Nucleus accumbens (tissue), 56 donors: ENCODE data around the gene BEND6.
"Not testable (repeated sequence)": the region's sequence is repeated elsewhere in the genome, so short reads cannot be mapped to it uniquely, and the experiment has no call there.

Experiments
- DNase-seq, 56 donors: peaks; one replicate each; lab custom pipeline; 2025; lab: John Stamatoyannopoulos, UW

Gene BEND6

DNA sequence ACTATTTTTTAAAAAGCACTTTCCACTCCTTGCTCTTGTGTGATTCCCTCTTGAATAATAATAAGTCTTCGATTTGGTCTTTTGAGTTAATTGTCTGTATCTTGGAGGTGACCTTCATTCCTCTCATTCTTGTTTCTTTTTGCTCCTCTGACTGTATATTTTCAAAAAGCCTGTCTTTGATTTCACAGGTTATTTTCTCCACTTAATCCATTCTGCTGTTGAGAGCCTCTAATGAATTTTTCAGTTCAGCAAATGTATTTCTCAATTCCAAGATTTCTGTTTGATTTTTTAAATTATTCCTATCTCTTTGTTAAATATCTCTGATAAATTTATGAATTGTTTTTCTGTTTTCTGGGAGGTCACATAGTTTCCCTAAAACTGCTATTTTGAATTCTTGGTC is 69.9 kb downstream of the BEND6 start:
- no peak for DNase-seq

DNA sequence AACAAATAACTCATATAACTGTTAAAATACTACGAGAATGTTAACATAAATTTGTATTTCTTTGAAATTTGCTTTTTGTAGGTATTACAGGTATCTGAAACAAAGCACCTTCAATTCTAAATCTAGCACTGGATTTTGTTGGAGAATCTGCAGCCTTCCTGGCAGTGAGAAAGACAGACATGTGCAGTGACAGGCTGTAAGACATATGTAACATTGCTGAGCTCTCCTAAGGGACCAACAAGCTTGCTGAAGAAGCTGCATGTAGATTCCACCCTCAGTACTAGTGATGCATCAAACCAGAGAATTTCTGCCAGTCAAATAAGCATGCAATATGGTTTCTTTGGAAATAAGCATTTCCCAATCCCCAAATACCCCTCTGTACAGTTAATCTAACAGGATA is 71.1 kb downstream of the BEND6 start:
- no peak for DNase-seq

DNA sequence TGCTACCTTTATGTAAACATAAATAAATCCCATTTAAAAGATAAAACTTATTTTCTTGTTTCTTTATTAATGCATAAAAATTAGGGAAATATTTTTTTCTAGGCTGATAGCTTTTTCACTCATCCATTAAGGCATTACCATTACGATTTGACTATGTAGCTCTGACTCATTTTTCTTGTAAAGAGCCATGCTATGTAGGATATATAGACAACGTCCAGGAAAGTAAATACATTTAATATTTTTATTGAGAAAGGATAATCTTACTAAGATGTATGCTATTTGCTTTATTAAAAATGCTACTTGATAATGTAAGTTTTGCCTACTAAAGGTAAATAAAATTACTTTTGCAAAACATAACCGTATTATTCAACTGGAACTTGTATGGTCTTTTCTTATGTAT is 72.4 kb downstream of the BEND6 start:
- no peak for DNase-seq

DNA sequence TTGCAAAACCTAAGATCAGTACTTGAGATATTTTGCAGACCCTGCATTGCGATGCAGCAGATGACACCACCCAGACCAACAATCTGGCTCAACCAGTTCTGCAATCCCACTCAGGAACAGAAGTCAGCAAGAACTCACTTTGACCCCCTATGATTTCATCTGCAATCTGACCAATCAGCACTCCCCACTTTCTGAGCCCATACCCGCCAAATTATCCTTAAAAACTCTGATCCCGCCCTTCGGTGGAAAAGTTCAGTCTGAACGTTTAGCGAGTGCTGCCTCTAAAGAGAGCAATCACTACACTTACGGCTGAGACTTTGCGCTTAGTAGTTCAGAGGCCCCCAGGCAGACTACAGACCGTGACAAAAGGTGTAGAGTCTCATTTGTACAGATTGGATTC is 74.3 kb downstream of the BEND6 start:
- DNase-seq: no peak

DNA sequence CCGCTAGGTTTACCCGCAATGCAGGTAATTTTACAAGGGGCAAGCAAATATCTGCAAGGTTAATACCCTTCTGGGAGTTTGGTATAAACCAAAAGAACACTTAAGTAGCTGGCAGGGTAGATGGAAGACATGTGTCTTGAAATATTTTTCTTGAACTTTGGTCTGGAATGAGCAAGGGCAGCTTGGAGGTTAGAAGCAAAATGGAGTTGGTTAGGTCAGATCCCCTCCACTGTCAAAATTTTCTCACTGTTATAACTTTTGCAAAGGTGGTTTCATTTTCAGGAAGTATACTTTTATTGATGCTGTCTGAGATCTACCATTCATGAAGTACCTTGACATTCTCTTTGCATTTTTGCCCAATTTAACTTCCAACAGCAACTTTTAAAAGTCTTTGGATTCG is 78.3 kb downstream of the BEND6 start:
- DNase-seq: no peak

DNA sequence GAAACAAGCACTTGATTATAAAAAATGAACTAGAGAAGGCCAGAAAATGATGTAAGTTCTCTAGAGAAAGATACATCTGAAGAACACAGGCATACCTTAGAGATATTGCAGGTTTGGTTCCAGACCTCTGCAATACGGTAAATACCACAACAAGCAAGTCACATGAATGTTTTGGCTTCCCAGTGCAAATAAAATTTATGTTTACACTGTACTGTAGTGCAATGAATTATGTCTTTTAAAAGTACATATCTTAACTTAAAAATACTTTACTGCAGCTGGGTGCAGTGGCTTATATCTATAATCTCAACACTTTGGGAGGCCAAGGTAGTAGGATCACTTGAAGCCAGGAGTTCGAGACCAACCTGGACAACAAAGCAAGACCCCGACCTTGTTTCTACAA is 80.6 kb downstream of the BEND6 start:
- DNase-seq: no peak

DNA sequence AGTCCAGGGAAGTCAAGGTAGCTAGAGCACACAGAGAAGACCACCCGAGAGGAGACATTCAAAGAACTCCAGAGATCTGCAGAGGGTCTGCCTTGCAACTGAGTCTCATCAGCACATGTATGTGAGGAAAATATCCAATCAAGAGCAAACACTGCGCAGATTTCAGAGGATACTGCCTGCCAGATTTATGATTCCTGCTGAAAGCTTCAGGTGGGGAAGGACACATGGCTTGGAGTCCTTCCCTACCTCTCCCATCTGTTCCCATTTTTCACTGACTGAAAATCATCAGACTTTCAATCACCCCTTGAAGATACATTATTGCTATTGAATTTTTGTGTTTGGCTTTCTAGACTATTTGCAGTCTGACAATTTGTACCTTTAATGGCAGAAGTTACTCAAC is 84.0 kb downstream of the BEND6 start:
- no peak for DNase-seq

DNA sequence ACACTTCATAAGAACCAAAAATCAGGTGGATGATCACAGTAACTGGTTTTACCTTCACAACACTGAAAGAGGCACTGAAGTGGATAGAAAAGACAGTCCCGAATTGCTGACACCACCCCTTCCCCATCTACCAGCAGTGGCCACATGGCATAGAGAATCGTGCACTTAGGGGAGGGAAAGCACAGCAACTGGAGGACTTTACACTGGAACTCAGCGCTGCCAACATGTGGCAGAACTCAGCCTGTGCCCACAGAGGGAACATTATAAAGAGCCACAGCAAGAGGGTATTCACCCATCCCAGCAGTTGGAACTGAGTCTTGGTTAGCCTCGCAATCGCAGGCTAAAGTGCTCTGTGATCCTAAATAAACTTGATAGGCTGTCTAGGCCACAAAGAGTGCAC is 85.1 kb downstream of the BEND6 start:
- DNase-seq: no peak

DNA sequence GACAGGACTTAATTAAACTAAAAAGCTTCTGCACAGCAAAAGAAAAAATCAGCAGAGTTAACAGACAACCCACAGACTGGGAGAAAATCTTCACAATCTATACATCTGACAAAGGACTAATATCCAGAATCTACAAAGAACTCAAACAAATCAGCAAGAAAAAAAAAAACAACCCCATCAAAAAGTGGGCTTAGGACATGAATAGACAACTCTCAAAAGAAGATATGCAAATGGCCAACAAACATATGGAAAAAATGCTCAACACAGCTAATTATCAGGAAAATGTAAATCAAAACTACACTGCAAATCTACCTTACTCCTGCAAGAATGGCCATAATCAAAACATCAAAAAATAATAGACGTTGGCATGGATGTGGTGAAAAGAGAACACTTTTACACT is 89.2 kb downstream of the BEND6 start:
- DNase-seq: not testable (repeated sequence)

DNA sequence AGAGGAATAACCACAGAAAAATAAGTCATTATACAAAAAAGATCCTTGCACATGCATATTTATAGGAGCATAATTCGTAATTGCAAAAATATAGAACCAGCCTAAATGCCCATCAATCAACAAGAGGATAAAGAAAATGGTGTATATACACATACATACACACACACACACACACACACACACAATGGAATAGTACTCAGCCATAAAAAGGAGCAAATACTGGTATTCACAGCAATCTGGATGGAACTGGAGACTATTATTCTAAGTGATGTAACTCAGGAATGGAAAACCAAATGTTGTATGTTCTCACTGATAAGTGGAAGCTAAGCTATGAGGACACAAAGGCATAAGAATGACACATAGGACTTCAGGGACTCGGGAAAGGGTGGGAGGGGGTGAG is 89.7 kb downstream of the BEND6 start:
- no peak for DNase-seq

DNA sequence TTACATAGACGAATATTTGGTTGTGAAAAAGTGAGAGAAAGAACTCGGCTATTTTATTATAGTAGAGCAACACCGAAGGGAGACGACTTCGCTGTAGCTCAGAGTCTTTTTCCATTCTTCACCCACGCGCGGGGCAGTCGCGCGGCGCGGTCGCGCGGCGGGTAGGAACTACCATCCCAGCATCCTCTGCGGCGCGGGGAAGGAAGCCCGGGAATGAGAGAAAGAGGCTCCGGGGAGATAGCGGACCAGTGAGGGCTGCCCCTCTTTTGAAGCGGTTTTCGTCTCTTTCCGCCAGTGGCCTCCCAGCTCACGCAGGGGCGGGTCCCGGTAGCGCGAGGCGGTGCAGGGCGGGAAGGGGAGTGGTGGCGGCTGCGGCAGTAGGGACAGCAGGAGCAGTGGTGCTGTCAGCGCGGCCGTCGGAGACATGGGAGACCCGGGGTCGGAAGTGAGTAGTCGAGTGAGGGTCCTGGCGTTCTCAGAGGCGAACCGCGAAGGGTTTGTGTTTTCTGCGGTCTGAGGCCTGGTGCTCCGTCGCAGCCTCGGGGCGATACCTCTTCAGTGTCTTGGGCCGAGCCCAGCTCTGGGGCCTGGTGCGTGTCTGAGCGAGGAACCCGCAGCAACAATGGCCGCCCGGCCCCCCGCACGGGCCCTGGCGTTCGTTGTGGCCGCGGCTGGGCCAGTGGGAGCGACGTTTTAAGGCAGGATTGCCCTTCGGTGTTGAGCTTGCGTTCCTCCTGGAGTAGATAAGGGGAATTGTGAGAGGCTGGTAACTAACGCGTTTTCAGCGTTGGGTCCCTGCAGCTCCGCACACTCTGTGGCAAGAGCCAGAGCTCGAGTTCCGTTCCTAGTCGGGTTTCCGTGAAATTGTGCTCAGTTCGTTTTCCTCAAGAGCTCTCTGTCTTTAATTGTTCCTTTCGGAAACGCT is 91.7 kb downstream of the BEND6 start, which contains the start of gene KIAA1586:
TSS of gene KIAA1586 (plus strand) at position 362 of the 925 bp plus-strand sequence. CDS start at position 425, 63 bp downstream.
- DNase-seq: peak; percentile 67 to 97 (median 90)

DNA sequence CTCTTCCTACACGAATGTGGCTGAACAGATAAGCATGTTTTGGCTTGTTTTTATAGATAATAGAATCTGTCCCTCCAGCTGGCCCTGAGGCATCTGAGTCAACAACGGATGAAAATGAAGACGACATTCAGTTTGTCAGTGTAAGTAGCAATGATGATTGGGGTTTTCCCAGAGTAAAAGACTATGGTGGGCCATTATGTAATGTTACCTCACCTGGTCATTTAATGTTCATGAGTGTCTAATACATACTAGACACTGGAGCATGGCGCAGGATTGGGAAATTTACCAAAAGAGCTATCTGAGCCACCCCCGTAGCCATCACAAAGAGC is 92.3 kb downstream of the BEND6 start:
- DNase-seq: not testable (repeated sequence)

DNA sequence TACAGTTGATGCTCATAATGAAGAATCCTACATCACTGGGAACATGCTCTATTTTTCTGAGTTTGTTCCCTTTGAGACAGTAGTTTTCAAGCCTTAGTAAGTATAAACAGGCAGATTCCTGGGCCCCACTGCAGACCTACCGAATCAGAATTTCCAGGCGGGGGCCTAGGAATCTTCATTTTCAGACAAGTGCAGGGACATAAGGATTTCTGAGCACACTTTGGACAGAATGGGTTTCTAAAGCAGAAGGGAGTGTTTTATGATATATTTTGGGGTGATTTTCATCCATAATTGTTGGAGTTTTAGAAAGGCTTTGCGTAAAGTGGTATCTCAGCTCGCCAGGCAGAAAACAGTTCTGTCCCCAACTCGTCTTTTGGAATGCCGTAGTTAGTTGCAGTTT is 93.0 kb downstream of the BEND6 start:
- not testable (repeated sequence) for DNase-seq

DNA sequence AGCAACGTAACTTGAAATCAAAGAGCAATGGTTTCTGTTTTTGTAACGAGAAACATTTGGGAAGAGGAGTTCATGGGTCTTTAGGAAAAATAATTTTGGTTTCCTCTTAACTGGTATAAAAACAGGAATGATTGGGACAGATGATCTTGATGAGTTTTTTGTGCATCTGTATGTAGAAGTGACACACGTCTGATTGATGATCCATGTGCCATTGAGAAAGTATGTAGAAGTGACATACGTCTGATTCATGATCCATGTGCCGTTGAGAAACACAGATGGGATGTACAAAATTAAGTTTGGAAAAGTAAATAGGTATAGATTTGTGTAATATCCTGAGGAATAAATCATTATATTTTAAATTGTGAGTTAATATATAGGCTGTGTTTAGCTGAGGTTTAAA is 93.7 kb downstream of the BEND6 start:
- no peak for DNase-seq

DNA sequence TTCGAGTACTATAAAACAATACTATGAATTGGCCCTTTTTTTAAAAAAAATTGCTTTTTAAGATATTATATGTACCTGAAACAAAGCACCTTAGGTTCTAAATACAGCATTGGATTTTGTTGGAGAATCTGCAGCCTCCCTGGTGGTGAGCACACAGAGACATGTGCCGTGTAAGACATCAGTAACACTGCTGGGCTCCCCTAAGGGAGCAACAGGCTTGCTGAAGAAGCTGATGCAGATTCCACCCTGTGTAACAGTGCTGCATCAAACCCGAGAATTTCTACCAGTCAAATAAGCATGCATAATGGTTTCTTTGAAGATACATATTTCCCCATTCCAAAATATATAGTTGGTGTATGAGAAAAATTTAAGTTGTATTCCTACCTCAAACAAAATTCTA is 108.9 kb downstream of the BEND6 start:
- no peak for DNase-seq

DNA sequence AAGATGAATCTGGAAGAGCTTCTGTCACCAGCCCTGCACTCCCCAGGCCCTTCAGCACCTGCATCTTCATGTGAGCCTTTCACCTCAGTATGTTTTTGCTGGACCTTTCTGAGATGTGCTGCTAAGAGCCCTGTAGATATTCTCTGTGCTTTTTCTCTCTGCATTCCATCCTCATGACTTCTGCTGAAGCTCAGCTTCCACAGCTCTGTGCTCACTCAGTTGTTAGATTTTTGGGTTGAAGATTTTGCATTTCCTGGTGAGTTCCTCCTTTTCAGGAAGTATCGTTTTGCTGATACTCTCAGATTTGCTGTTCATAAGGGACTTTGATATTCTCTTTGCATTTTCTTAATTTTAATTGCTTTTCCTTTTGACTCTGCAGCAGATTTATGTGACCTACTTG is 109.9 kb downstream of the BEND6 start:
- DNase-seq: no peak

DNA sequence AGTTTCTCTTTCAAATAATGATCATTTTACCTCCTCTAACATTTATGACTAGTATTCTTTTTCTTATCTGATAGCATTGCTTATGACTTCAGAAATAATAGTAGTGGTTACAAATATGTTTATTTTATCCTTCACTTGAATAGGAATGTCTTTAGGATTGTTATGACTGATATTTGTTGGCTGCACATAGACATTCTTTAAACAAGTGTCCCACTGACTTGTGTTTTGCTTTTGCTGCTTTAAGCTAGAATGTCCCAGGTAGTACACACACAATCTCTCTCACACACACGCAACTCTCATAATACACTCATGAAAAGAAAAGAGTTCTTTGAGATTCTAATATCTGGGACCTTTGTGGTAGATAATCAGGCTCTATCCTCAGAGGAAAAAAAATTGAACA is 113.2 kb downstream of the BEND6 start:
- DNase-seq: no peak

DNA sequence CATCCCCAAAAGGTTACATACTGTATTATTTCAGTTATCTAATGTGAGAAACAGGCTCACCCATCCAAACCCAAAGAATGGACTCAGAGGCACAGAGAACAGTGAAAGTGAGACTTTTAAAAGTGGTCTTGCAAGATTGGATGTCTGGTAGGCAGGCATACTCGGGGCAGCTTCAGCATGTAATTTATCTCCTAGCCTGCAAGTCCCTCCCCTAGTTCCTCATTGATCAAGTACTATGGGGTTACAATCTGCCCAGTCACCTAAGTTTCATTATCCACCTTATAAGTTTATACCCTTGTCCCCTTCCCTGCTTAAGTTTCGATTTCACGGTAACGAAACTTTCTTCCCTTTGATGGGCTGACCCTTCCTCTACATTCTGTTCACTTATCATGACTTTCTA is 114.3 kb downstream of the BEND6 start:
- DNase-seq: no peak

DNA sequence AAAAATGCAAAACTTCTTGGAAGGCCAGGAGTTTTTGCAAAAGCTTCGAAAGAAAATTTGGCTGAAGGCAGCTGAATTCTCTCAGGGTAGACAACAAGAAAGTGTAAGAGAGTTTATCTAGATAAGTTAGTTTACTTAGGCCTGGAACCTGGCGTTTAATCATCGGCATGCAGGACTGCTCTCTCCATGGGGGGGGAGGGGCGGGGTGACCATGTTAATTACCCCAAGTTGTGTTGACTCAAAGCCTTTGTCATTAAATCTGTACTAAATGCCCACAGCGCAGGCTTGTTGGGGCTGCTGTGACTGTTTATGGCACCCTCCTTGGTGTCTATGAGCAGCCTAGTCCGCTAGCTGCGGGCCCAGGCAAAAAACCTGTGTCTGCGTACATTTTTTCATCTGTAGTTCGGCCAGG is 115.0 kb downstream of the BEND6 start:
- DNase-seq: no peak

DNA sequence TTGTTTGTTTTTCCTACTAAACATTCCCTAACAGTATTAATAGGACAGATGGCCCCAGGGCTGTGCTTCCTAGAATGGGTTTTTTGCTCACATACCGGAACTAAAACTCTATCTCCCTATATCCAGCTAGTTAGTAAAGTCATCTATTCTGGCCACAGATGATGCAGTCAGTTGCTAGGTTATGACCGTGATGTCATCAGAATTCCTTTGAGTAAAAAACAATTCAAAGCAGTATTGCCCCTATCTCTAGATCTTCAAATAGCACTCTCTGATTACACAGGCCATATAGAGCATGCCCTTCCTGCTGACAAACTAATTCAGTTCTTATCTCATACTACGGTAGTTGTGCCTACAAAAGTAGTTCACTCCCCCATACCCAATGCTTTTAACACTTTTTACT is 117.2 kb downstream of the BEND6 start:
- DNase-seq: no peak

DNA sequence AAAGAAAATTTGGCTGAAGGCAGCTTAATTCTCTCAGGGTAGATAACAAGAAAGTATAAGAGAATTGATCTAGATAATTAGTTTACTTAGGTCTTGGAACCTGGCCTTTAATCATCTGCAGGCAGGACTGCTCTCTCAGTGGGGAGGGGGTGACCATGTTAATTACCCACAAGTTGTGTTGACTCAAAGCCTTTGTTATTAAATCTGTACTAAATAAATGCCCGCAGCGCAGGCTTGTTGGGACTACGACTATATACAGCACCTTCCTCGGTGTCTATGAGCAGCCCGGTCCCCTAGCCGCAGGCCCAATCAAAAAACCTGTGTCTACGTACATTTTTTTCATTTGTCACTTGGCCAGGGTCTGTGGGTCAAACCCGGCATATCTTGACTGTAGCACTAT is 119.5 kb downstream of the BEND6 start:
- DNase-seq: no peak

DNA sequence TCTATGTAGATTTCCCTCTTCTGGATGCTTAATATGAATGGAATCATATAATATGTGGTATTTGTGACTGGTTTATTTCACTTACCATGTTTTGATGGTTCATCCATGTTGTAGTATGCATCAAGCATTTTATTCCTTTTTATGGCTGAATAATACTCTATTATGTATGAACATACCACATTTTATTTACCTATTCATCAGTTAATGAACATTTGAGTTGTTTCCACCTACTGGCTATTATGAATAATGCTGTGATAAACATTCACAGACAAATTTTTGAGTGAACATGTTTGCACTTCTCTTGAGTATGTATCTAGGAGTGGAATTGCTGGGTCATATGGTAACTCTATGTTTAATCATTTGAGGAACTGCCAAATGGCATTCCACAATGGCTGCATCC is 120.2 kb downstream of the BEND6 start:
- no peak for DNase-seq
